AG04450 (cell line): Measurements from ENCODE around the gene PKDCC. TPM values are rescaled to one million over a fixed set of nuclear protein-coding genes. Genes with fewer than 3 reads are reported as not detected.

Experiments used
- CTCF ChIA-PET: fragments of 300-600, 350-600 bp; formaldehyde crosslinking; extraction: SDS; loops from one replicate; lab custom pipeline; 2022; ENCODE audit warnings: antibody characterized with exemption, inconsistent platforms; lab: Charles Lee
- POLR2A ChIA-PET: fragments of 350-600 bp; formaldehyde crosslinking; extraction: SDS; loops from one replicate; lab custom pipeline; 2021; ENCODE audit warnings: antibody characterized with exemption, inconsistent platforms; lab: Yijun Ruan, JAX
- DNase-seq: peaks from one replicate; pipeline ENCODE4 v3.0.0-alpha.2; 2011; ENCODE audit warnings: low read depth, low spot score
- H3K27ac ChIP-seq: one replicate; pipeline ENCODE4 v1.5.1; 2012; ENCODE audit warnings: low read depth, low read length, control low read depth
- H3K27me3 ChIP-seq: one replicate; pipeline ENCODE4 v1.6.0; 2012; ENCODE audit warnings: low read length; ENCODE audit not compliant: control insufficient read depth, insufficient read depth
- H3K4me3 ChIP-seq: 2 replicates; pipeline ENCODE4 v1.5.1; 2011; ENCODE audit warnings: mild to moderate bottlenecking, low read depth, low read length, control low read depth
- H3K9me3 ChIP-seq: 2 replicates; pipeline ENCODE4 v1.5.1; 2012; ENCODE audit warnings: low read length; ENCODE audit not compliant: control insufficient read depth, insufficient read depth
- CTCF ChIP-seq: IDR thresholded peaks from 2 replicates; pipeline ENCODE4 v1.5.1; 2011; ENCODE audit warnings: low read depth, low read length, control low read depth, inconsistent platforms
- polyA plus RNA-seq: library from polyadenylated mRNA; depleted of rRNA; stranded (reverse); fragments of >200 nt; gene quantifications from 2 replicates; pipeline ENCODE4 v1.2.3, GENCODE V29; 2011

The PKDCC gene
- polyA plus RNA-seq, 1 experiment: 87.0 TPM

DNA sequence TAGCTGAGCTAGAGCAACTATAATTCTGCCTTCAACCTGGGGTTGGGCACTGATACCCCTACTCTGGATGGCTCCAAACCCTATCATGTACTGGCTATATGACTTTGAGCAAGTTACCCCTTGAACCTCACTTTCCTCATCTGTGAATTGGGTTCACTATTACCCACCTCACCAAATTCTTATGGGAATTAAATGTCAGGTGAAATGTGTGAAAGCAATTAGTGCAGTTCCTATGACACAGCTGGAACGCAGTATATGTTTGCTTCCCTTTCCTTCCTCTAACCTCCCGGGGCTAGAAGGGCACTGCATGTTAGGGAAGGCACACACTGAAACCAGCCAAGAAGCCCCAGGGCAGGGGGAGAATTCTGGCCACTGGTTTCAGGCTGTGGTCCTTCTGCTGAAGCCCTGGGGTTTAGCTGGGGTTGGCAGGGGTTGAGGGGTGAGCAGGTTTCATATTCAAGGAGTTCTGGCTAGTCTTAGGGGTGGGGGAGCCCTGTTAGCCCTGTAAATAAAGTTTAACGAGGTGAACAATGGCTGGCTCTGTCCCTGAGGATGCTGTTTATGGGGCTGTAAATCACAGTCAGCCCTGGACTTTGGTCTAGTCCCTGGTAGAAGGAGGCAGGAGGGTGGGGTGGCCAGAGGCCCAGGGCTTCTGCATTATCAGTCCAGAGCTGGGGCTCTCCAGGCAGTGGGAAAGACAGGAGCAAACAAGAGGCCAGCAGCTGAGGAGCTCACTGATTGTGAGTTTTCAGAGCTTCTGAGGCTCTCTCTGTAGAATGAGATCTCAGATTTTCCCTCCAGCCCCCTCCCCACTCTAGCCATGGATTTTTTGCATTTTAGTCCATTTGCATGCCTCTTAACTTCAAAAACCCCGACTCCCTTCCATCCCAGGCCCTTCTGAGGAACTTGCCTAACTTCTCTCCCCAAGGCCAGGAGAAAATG, 8.0 kb downstream of the PKDCC start:
- POLR2A ChIA-PET: interaction anchor here (0.6 kb wide), 1 partner anchor 195 kb away, joined by 6 read pairs; no protein-coding TSS in a partner anchor
- CTCF ChIA-PET: interaction anchor here (0.9 to 1.8 kb wide), 3 partner anchors 10 to 202 kb away, joined by 3 to 9 read pairs (median 3); no protein-coding TSS in a partner anchor
- TF ChIP-seq CTCF: no peak
- H3K27ac ChIP-seq: no peak overlapping the region
- H3K4me3 ChIP-seq: no peak overlapping the region
- DNase-seq: no peak
- no peaks in the 10 kb centered on the region for H3K27me3 ChIP-seq
- H3K9me3 ChIP-seq: no peaks in the 10 kb centered on the region; the same call in 1 of the 2 replicates

DNA sequence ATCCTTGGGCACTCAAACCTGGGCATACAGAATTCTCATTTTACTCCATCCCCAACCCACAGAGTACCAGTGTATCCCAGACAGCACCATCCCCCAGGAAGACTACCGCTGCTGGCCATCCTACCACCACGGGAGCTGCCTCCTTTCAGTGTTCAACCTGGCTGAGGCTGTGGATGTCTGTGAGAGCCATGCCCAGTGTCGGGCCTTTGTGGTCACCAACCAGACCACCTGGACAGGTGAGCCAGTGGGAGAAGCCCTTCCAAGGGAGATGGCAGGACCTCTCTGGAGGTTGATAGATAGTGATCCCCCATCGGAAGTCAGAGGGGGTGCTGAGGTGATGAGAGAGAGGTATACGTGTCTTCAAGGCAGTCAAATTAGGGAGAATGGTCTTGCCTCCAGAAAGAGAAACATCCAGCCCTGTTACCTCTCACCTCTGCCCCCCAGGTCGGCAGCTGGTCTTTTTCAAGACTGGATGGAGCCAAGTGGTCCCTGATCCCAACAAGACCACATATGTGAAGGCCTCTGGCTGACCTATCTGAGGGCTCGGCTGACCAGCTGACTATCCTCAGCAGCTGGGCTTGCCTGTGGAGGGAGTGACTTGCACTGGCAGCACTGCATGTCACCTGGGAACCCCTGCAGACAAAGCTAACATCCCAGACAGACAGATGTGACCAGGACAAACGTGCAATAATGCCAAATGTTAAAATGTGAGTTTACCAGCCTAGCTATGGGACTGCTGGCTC, 9.5 kb downstream of the PKDCC start:
- ChIA-PET POLR2A (no interaction called here), CTCF (interaction anchor here (0.5 to 1.8 kb wide), 4 partner anchors 29 to 204 kb away, joined by 3 to 9 read pairs (median 4); no protein-coding TSS in a partner anchor)
- no peak overlapping the region for H3K4me3 ChIP-seq
- H3K27me3 ChIP-seq: no peaks in the 10 kb centered on the region
- no peak for TF ChIP-seq CTCF
- no peak for DNase-seq
- H3K9me3 ChIP-seq: no peaks in the 10 kb centered on the region; the same call in 1 of the 2 replicates
- H3K27ac ChIP-seq: no peak overlapping the region

- CTCF ChIA-PET: interaction anchor here (0.5 to 1.8 kb wide), 4 partner anchors 28 to 205 kb away, joined by 3 to 9 read pairs (median 4); no protein-coding TSS in a partner anchor
- no peak for TF ChIP-seq CTCF
- Histone ChIP-seq H3K27me3 (no peaks in the 10 kb centered on the region), H3K9me3 (no peaks in the 10 kb centered on the region; the same call in 1 of the 2 replicates), H3K4me3 (no peak overlapping the region), H3K27ac (no peak overlapping the region)
- POLR2A ChIA-PET: no interaction called here
- no peak for DNase-seq
Measured at GRCh38 chr2:42057902-42058450, 10.2 kb downstream of the PKDCC start.

DNA sequence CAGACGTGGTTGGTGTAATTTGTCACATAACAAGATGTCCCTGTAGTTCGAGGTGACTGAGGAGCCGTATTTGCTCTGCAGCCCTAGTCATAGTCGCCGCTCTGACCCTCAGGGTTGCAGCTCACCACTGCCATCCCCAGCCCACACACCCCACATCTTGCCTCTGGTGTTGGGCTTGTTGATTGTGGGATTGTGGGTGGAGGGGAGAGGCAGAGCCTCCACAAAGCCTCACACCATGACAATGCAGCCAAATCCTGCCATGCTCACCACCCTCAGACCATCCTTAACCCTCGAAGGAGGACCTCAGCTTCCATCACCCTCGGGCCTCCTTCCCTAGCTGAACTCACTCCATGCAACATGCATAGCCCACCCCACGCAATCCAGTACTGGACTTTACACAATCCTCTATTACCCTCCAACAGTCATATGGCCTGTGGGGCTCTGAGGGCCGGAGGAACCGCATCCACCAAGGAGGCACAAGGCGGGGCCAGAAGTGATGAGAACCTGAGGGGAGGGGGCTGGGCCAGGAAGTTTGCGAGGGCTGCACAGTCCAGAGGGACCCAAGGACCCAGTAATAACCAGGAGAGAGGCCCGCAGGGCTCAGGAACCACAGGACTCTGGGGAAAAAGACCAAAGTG, 11.6 kb downstream of the PKDCC start:
- CTCF ChIA-PET: interaction anchor here (0.5 to 1.4 kb wide), 2 partner anchors 28 to 180 kb away, joined by 3 to 6 read pairs; no protein-coding TSS in a partner anchor
- no peak for DNase-seq
- Histone ChIP-seq H3K9me3 (no peaks in the 10 kb centered on the region), H3K4me3 (no peak overlapping the region), H3K27me3 (no peaks in the 10 kb centered on the region), H3K27ac (no peak overlapping the region)
- no peak for TF ChIP-seq CTCF
- POLR2A ChIA-PET: interaction anchor here (0.6 to 3.5 kb wide), 2 partner anchors 10 to 116 kb away, joined by 4 to 18 read pairs; partner anchors contain the start of gene PKDCC
